Measurements from ENCODE around the gene CDC73.

- TF ChIP-seq CTCF (IDR thresholded peaks at IDR 0.05; ENCODE audit: poor library complexity), result no peak
- TF ChIP-seq EZH2 (IDR thresholded peaks at IDR 0.05; ENCODE audit: borderline replicate concordance), result no peak
Observed at GRCh38 chr1:193299038-193299437, 177.2 kb downstream of the CDC73 start.

All from hepatocyte (in vitro differentiated cells).